Spleen (tissue), 7 donors: ENCODE data around the gene RAN.

ENCODE experiments used
- CTCF ChIP-seq, 11 experiments: fragments of 200-600 bp in 7 of 11; fragments of 450-650 bp in 4 of 11; sonication (generic) in 4 of 11; IDR thresholded peaks in 8 of 11; conservative IDR thresholded peaks in 3 of 11; 1 replicate in 7 of 11; 2 replicates in 4 of 11; pipeline versions ENCODE4 v1.4.0 to v1.8.0; 2016 to 2021; ENCODE audit warnings: antibody characterized with exemption in 11 of 11, inconsistent platforms in 4 of 11, mild to moderate bottlenecking in 1 of 11
- POLR2A ChIP-seq, 3 donors: fragments of 450-650 bp; IDR thresholded peaks; one replicate each; pipeline ENCODE4 v1.5.1; 2017; ENCODE audit warnings: antibody characterized with exemption in 3 of 3, mild to moderate bottlenecking in 1 of 3
- donor health status: DM: no; HTN: no; CAD: no; lungs with moderate emphysema.
- donor health status: DM: no; HTN: no; CAD: no.
- donor health status: DM: no; HTN: no; CAD: no.

- no peak for TF ChIP-seq POLR2A (IDR thresholded peaks at IDR 0.05)
- no peak for TF ChIP-seq CTCF (IDR thresholded peaks at IDR 0.05 in 8 of 11, conservative IDR thresholded peaks at IDR 0.05 in 3 of 11)
Observed at GRCh38 chr12:130860311-130860710, 11.6 kb upstream of the RAN start.
